Left cardiac atrium (tissue), 4 donors: ENCODE results near the gene TTC34. TPM values are rescaled to one million over a fixed set of nuclear protein-coding genes. Genes with fewer than 3 reads are reported as not detected.
A peak's percentile ranks its signal among the peaks of the same experiment; 100 is the strongest.

Experiments
- ATAC-seq, 2 donors: fragments of 200-7000 bp; cut with Tn5 transposase; one replicate each; pipeline ENCODE4 v1.9.1; 2020; ENCODE audit warnings: mild to moderate bottlenecking in 2 of 2, moderate library complexity in 2 of 2
- DNase-seq: peaks from one replicate; pipeline ENCODE4 v3.0.0-alpha.2; 2020
- intact Hi-C, 2 donors: fragments of 100-400 bp; cut with DNase I; formaldehyde crosslinking; loops; one replicate each; pipeline versions ENCODE4 v1.14.1 to v1.15.1; 2022 to 2023
- total RNA-seq, 2 donors: library from RNA; stranded (reverse); fragmentation: NEBNext Ultra II Directional; extraction: Animal tissue kit (Norgen Biotek cat#: 25700); gene quantifications; one replicate each; pipeline ENCODE4 v1.2.1, GENCODE V29; 2021
- donor health status: DM: no; HTN: yes; CAD: no.
- donor health status: DM: no; HTN: yes; CAD: no; lungs with severe emphysema.
- donor health status: DM: yes; HTN: yes; CAD: no.
- donor health status: Dilated cardiomyopathy.

The TTC34 gene
- total RNA-seq, 2 donors from 2014 or later: 0.52 to 0.53 TPM

DNA sequence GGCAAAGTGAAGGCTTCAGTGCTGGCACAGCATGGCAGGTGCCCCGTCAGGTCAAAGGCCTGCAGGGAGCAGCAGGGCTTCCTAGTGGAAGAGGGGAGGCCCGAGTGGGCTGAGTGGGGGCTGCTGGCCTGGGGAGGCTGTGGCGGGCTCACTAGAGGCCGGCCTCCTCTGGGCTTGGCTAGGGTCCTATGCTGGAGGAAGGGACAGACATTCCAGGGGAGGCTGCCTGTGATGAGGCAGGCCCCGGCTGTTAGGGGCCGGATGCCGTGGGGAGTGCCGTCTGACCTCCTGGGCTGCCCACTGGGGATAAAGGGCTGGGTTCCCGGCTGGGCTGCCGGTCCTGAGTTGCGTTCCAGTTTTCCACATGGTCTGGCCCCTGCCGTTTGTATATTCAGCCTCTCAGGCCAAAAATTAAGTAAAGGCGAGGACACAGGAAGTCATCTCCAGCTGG lies 193.8 kb downstream of the TTC34 start:
- intact Hi-C loops: no loop called here
- ATAC-seq: peak; percentile 66 to 83
- DNase-seq: peak; percentile 22

DNA sequence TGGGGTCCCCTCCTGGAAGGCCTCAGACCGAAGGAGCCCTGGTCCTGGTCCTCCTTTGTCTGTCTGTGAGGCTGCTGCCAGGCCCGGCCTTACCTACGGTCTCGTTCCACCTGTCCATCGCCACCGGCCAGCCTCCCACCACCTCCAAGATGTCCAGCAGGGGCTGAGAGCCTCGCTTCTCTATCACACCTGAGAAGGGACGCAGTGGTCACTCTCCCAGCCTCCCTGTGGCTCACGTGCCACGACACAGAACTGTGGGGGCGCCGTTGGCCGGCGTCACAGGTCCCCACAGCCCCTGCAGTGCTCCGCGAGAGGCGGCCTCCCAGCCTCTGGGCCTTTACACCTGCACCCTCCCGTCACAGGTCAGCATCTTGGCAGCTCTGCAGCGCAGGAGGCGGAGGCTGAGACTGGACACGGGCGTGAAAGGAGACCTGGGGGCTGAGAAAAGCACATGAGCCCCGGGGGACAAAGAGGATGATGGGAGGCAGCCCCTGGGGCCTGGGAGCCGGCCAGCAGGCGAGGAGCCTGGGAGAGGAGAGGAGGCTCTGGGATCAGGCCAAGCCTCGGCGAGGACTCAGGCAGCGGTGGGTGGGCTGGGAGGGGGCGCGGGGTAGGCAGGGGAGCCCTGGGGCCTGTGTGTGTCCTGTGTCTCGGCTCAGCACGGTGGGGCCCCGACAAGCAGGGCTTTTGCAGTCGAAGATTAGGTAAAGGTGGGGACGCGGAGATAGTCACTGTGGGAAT lies 194.4 kb downstream of the TTC34 start:
- DNase-seq (peak; percentile 17), ATAC-seq (no peak)
- intact Hi-C loops: no loop called here

DNA sequence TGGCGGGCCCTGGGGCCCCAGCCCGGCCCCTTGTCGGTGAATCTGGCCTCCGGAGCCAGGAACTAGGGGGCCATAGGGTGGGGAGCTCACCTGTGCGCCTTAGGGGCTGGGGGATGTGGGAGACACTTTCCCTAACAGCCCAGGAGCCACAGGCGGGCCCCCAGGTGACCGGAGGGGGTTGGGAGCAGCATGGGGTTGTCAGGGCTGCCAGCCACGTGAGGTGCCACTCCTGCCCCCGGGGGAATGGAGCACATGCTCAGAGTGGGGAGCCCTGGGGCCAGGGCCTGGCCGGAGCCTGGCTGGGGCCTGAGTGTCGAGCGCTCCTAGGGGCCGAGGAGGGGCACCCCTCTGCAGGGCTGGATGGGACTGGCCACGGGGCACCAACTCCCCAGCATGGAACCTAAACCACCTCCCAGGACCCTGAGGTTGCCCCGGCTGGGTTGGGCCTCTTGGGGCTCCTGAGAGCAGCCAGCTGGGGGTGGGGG lies 195.1 kb downstream of the TTC34 start:
- no peak for DNase-seq

DNA sequence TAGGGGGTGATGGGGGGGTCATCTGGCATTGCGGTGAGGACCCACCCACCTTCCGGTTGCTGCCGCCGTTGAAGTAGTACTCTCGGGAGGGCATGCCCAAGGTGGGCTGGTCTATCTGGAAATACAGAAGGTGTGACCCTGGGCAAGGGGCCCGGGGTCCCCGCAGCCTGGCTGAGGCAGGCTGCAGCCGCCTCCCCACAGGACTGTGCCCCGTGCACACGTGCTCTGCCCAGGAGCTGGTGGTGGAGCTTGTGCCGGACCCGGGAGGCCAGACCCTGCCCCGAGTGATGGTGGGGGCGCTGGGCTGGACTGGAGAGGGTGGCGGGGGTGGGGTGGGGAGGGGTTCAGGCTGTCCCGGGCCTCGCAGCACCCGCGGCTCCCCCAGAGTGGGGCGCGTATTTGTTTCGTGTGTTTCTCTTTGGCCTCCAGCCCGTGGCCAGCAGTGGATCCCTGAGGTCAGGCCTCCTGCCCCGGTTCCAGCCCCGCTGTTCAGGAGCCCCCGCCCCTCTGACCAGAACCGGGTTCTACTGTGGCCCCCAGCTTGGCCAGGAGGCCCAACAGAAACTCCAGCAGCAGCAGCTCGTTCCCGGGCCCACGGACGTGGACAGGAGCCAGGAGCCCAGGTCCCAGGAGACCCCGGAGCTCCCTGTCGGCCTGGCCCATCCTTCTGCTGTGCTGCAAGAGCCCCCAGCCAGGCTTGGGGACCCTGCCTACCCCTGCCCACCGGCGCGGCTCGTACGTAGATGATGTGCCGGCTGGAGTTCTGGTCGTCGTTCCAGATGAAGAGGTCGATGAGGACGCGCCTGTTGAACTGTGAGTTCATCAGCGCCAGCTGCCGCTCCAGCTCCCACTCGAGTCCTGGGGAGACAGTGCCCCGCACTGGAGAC lies 195.7 kb downstream of the TTC34 start:
- ATAC-seq (no peak), DNase-seq (no peak)
- intact Hi-C loops: no loop called here

More for the DNA sequence above, 195.1 kb downstream of the TTC34 start:
- intact Hi-C loops: no loop called here
- no peak for ATAC-seq

DNA sequence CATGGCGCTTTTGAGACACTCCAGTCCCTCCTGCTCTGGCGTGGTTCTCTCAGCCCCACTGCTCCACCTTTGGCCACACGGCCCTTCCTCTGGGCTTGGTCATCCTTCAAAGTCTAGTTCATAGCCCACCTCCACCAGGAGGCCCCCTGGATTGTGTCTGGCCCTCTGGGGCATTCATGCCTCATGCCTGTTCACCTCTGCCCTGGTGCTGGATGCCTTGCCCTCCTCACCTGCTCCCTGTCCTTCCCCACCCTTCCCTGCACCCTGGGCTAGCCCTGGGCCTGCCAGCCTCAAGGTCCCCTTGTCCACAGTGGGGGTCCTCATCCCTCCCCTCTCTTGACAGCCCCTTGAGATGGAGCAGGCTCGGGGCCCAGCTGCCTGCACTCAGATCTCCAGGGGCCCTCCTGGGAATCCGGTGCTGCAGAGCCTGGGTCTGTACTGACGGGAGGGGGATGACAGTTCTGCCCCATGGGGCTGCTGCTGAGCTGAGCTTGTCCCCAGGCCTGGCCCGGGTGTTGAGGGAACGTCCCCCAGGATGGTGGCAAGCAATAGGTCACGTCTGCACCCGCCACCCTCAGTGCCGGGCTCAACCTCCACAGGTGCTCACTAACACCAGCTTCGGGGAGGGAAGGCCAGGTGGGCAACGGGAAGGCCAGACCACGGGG lies 196.5 kb downstream of the TTC34 start:
- intact Hi-C loops: no loop called here
- ATAC-seq (no peak), DNase-seq (no peak)

DNA sequence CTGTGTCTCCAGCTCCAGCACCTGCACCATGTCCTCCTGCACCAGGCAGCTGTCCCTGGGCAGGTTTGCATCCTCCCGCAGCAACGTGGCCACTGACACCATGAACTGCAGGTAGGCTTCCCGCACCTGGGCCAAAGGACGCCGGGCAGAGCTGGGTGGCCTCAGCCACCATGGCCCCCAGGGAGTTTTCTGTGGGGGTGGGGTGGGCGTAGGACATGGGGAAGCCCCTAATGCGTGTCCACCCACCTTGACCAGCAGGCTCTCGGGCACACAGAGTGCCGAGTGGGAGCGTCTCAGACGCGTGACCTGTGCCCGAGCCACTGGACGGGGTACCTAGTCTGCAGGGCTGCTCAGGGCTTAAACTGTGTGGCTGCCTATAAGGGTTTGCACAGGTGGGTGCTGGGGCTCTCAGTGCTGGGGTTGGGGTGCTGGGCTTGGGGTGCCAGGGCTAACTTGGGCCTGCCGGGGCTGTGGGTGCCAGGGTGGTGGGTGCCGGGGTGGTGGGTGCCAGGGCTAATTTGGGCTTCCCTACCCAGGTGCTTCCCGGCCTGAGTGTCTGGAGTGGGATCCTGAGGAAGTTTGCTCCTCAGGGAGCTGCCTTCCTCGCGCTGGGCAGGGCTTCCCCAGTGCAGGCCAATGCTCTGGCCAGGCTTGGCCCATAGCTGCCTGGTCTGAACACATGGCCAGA lies 197.2 kb downstream of the TTC34 start:
- no peak for ATAC-seq
- DNase-seq: no peak
- intact Hi-C loops: no loop called here

DNA sequence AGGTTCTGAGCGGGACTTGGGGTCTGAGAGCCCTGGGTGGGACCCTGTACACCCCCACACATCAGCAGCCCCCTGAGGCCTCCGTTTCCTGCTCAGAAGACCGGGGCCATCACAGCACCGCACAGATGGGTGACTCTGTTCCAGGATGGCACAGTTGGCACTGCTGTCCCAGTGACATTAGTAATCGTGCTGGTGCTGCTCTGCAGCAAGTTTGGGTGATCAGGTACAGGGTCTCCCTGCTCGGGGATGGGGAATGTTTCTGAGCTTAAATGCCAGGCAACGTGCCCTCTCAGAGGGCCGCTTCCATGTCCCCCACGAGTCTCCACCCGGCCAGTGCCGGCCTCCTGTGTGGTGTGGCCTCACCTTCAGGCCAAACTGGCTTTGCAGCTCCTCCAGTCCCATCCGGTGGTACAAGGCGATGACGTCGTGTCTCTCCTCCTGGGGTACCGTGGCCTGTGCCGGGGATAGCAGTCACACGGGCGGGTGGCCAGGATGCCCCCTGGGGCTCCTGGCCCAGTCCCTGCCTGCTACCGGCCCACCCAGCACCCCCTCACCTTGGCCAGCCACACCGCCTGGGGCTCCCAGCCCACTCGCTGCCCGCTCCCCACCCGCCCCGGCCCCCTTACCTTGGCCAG lies 197.9 kb downstream of the TTC34 start:
- ATAC-seq (no peak), DNase-seq (no peak)
- intact Hi-C loops: no loop called here

DNA sequence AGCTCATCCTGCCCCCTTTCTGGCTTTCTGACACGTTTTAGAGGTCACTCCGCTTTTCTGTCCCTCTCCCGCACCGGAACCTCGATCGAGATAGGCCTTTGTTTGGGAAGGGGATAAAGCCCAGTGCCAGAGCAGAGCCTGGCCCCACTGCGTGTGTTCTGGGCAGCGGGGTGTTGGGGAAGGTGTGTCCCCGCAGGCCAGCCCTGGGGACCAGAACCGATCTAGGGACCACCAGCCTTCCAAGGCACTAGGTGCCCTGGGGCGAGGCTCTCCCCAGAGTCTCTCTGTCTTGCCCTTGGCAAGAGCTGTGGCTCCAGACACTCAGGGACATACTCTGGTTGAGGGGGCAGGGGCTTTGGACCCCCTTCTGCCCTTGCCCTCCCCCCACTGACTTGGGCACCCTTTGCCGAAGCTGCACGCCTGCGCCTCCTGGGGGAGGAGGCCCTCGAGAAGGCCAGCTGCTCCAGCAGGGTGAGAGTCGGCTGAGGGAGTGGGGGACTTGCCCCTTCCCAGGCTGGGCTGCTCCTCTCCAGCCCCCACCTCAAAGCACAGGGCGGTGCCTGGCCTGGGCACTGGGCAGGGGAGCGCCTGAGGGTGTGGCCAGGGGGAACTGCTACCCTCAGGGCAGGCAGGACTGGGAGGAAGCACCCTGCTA lies 198.5 kb downstream of the TTC34 start:
- ATAC-seq (no peak), DNase-seq (no peak)
- intact Hi-C loops: no loop called here

DNA sequence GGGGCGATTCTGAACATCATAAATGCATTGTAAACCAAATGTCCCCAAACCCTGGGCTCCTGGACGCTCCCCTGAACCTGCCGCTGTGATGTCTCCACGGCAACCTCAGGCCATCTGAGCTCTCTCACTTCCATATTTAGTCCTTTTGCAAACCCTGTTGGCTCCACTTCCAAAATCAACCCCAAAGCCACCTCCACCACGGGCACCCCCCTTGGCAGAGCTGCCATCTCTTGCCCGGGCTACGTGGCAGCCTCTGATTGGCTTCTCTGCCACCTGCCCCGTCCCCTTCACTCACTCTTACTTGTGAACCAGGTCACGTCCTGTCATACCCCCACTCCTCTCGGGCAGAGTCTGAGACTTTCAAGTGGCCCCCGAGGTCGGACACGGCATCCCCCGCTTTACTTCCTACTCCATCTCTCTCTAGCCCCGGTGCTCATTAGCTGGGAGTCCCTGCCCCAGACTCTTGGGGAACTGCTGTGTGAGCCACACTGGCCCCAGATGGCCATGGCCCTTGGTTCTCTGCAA lies 199.1 kb downstream of the TTC34 start:
- intact Hi-C loops: no loop called here
- ATAC-seq (no peak), DNase-seq (no peak)

DNA sequence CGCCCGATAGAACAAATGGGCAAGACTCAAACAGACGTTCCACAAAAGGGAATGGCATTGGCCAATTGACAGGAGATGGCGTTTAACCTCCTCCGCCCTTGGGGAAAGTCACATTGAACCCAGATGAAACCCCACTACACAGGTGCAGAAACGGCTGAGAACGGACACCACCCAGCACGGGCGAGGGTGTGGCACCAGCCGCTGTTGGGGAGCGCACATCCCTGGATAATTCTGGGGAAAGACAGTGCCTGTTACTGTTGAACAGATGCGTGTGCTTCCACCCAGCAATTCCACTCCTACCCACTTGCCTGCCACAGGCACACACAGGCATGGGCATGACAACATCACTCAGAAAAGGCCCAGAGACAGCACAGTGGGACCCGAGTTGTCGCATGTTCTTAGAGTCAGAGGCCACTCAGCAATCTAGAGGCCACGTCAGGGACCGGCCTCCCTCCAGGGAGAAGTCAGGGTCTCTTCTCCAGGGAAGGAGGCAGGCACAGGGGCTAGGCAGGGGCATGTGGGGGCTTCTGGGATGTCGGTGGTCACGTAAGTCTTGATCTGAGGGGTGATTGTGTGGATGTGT lies 199.7 kb downstream of the TTC34 start:
- intact Hi-C loops: no loop called here
- DNase-seq (no peak), ATAC-seq (no peak)

DNA sequence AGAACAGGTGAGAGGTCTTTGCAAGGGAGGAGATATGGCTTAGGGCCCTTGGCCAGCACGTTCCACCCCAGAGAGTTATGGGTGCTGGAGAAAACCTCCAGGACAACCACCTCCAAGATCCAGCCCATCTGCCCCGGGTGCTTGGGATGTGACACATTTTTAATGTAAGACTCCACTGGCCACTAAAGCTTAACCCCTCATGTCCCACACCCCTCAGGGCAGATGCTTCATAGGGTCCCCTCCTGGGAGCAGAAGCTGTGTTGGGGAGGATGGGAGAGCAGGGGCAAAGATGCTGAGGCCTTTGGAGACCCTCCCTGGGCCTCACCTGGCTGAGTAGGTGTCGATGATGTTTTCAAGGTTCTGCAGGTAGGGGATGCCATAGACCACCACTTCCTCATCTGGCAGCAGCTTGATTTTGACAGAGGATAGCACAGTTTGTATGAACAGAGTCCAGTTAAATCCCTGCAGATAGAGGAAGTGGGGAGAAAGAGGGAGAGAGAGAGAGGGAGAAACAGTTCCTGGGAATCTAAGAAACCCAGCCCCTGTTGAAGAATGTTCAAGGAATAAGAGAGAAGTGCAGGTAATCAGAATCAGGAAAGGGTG lies 203.1 kb downstream of the TTC34 start:
- ATAC-seq (no peak), DNase-seq (no peak)
- intact Hi-C loops: no loop called here

DNA sequence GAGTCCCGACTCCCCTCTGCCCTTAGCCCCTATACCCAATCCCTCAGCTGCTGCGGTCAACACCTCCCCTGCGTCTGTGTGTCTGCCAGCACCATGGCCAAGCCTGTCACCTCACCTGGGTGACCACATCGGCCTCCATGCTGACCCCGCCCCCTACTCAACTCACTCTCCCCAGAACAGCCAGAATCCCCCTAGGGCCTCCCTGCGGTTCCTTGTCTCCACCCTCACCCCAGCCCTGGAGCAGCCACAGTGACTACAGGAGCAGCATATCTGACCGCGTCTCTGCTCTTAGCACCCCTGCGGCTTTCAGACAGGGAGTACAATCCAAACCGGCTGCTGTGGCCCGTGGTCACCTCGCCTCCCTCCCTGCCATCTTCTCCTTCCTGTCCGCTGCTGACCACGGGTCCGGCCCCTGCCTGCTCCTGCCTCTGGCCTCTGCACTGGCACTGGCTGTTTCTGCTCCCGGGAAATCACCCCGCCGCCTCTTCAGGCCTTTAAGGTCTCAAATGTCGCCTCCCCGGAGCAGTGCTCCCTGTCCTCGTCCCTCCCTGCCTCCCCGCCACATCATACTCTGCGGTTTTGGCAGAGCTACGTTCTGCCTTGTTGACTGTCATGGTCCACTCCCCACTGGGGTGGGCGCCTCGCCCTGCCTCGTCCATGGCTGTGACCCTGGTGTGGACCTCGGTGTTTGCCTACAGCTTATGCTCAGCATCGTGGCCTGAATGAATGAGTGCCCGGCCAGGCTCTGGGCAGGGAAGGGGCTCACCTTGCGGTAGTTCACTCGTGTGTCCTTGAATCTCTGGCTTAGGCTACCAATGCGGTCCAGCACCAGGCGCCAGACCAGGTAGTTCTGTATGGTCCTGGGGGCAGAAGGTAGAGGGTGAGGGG lies 203.8 kb downstream of the TTC34 start:
- no peak for ATAC-seq
- intact Hi-C loops: no loop called here
- DNase-seq: no peak

DNA sequence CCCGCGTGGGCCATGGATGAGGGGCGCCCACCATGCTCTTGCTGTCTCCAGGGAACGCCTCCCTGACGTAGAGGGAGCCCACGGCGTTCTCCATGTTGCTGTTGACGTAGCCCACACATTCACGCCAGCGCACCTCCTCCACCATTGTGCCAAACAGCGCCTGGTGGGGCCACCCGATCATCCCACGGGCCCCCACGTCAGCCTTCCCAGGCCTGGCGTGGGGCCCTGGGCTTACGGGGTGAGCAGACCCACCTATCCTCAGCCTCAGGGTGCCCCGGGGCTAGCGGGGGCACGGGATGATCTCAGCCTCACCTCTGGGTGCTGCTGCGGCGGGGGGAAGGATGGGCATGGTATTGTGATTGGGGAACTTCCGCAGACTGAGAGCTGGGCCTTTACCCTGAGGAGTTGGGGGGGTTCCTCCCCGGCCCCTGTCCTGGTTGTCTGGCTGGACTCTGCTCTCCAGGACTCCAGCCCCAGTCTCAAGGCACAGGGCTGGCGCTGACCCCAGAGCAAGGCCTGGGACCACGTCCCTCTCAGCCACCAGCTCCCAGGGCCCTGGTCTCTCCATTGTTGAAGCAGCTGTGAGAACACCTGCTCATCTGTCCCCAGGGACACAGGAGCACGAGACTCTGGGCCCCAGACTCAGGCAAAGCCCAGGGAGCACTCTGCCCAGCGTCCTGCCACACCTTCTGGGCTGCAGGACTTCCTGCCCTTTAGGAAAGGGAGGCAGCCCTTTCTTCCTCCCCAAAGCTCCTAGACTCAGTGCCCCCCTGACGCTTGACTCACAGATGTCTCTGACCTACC lies 204.8 kb downstream of the TTC34 start:
- intact Hi-C loops: no loop called here
- ATAC-seq (no peak), DNase-seq (no peak)

DNA sequence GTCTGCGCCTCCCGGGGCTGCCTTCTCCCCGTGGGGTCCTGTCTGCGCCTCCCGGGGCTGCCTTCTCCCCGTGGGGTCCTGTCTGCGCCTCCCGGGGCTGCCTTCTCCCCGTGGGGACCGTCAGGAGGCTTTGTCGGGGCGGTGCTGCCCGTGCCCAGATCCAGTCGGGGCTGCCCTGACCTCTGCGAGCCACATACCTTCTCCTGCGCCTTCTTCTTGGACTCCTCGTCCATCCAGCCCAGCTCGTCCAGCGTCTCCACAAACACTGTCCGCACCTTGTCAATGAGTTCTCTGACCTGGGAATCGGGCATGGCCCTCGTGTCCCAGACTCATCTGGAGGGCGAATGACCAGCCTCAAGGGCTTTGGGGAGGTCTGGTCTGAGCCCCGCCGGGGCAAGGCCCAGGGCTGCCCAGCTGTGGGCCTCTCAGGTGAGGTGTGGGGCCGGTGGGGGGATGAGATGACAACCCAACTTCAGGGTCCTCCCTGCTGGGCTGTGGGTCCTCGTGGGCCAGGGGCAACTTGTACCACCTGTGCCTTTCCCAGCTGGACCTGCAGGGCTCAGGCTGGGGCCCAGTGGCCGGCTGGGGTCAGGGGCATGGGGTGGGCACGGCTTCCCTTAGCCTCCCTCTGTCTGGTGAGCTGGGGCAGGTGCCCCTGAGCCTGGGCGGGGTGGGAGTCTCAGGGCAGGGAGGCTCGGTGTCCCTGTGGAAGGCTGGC lies 205.5 kb downstream of the TTC34 start:
- intact Hi-C loops: no loop called here
- no peak for ATAC-seq
- no peak for DNase-seq

DNA sequence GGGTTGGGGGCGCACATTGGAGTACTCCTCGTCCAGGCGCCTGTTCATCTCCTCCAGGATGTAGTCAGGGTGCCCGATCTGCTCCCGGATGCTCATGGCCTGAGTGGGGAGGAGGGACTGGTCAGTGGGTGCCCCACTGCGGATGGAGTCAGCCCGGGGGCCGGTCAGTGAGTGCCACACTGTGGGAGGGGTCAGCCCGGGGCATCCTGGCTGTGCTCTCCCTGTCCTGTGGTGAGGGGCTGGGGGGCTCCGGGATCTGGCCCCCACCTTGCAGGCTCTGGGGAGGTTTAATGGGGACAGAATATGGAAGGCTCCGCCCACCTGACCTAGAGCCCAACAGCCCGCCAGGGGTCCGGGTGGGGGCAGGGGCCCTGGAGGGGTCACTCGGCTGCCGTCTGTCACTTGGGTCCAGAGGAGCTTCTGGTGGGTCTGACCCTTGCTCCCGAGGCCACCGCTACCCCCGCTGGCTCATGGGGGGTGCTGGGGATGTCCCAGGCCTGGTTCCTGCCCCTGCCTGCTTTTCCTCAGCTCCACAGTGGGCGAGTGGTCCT lies 206.2 kb downstream of the TTC34 start:
- no peak for ATAC-seq
- DNase-seq: no peak
- intact Hi-C loops: no loop called here
